Activated CD8-positive, alpha-beta T cell treated with anti-CD3 and anti-CD28 coated beads, Interleukin-2, amount 10 ng/mL, durations not matched to agents 7 days and 5 days (primary cell): ENCODE data around the gene AHNAK. TPM values are rescaled to one million over a fixed set of nuclear protein-coding genes. Genes with fewer than 3 reads are reported as not detected.
"Not testable (repeated sequence)": the region's sequence is repeated elsewhere in the genome, so short reads cannot be mapped to it uniquely, and the experiment has no call there.

Experiments
- ATAC-seq: fragments of 150-1000 bp; cut with Tn5 transposase; one replicate; pipeline ENCODE4 v1.10.0; 2021; ENCODE audit warnings: moderate library complexity
- CTCF ChIA-PET: fragments of 350-600 bp; sonication (Branson Sonifier 250); formaldehyde crosslinking; loops from one replicate; lab custom pipeline; 2021; ENCODE audit warnings: antibody characterized with exemption; lab: Charles Lee
- POLR2A ChIA-PET: fragments of 350-600 bp; sonication (Branson Sonifier 250); formaldehyde crosslinking; loops from one replicate; lab custom pipeline; 2021; ENCODE audit warnings: antibody characterized with exemption; lab: Charles Lee
- DNase-seq: peaks from one replicate; pipeline ENCODE4 v3.0.0-alpha.2; 2020
- H3K27ac Mint-ChIP-seq: one replicate; pipeline ENCODE4 v1.8.0; 2021; ENCODE audit warnings: mild to moderate bottlenecking, mixed read lengths
- H3K27me3 Mint-ChIP-seq: one replicate; pipeline ENCODE4 v1.8.0; 2021; ENCODE audit warnings: low read depth, mixed read lengths
- H3K36me3 Mint-ChIP-seq: one replicate; pipeline ENCODE4 v1.8.0; 2021; ENCODE audit warnings: low read depth, mixed read lengths
- H3K4me1 Mint-ChIP-seq: one replicate; pipeline ENCODE4 v1.8.0; 2021; ENCODE audit warnings: low read depth, mixed read lengths
- H3K4me3 Mint-ChIP-seq: one replicate; pipeline ENCODE4 v1.8.0; 2021; ENCODE audit warnings: mild to moderate bottlenecking, mixed read lengths
- H3K9me3 Mint-ChIP-seq: one replicate; pipeline ENCODE4 v1.8.0; 2022; ENCODE audit warnings: mixed read lengths; ENCODE audit not compliant: insufficient read depth
- total RNA-seq, 2 experiments: library from RNA; stranded (reverse); gene quantifications; one replicate each; pipeline ENCODE4 v1.2.3, GENCODE V29; 2021

AHNAK gene
- total RNA-seq, 2 experiments from 2014 or later: 123 to 129 TPM

DNA sequence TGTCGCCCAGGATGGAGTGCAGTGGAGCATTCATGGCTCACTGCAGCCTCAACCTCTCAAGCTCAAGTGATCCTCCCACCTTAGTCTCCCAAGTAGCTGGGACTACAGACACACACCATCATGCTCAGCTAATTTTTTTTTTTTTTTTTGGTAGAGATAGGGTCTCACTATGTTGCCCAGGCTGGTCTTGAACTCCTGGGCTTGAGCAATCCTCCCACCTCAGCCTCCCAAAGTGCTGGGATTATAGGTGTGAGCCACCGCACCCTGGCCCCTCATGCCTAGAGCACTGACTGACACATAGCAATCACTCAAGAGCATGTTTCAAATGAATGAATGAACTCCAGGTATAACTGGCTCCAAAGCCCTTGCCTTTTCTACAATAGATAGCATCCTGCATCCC is 3.9 kb upstream of the AHNAK start:
- H3K4me3 Mint-ChIP-seq, H3K27ac Mint-ChIP-seq, ATAC-seq, DNase-seq, H3K36me3 Mint-ChIP-seq, H3K9me3 Mint-ChIP-seq: not testable (repeated sequence)
- peaks cover 24% of the 10 kb centered on the region for H3K27me3 Mint-ChIP-seq
- CTCF ChIA-PET: interaction anchor here (2.7 to 11.4 kb wide), 5 partner anchors 8 to 155 kb away, joined by 8 to 266 read pairs (median 23); partner anchors contain the start of gene TUT1
- H3K4me1 Mint-ChIP-seq: peaks cover 65% of the 10 kb centered on the region
- POLR2A ChIA-PET: interaction anchor here (1.5 to 3.6 kb wide), 3 partner anchors 8 to 126 kb away, joined by 5 to 17 read pairs (median 6); partner anchors contain the start of gene EEF1G

DNA sequence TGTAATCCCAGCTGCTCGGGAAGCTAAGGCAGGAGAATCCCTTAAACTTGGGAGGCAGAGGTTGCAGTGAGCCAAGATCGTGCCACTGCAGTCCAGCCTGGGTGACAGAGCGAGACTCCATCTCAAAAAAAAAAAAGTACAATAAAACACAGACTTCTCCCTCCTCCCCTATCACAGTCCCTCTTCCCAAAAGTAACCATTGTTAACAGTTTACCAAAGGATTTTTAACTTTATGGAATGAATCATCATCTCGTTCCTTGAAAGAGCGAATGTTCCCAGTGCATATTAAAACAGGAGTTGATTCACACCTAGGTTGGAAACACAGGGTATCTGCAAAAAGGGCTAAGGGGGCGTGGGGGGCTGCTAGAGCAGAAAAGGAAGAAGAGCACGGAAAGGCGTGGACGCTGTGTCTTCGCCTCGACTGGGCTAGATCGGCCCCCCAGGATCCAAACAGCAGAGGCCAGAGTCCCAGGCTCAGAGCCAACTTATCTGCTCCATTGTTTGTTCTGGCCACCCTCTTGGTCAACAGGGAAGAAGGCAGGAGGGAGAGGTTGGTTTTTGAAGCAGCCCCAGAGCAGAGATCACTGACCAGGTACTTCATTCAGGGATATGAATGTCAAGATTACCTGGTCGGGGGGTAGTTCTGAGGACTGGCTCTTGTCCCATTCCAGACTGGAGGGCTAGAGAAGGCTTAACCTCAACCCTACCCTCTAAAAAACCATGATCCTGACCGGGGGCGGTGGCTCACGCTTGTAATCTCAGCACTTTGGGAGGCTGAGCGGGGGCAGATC is 2.1 kb upstream of the AHNAK start:
- H3K27ac Mint-ChIP-seq: no peak overlapping the region
- ATAC-seq (no peak), DNase-seq (no peak)
- ChIA-PET CTCF (interaction anchor here (0.7 to 11.6 kb wide), 8 partner anchors 9 to 154 kb away, joined by 3 to 249 read pairs (median 4); partner anchors contain the start of genes C11orf98 and CSKMT), POLR2A (interaction anchor here (1.2 kb wide), 1 partner anchor 9 kb away, joined by 4 read pairs; no protein-coding TSS in a partner anchor)
- H3K9me3 Mint-ChIP-seq: no peaks in the 10 kb centered on the region
- peaks cover 63% of the 10 kb centered on the region for H3K4me1 Mint-ChIP-seq
- peaks cover 24% of the 10 kb centered on the region for H3K27me3 Mint-ChIP-seq
- peaks cover 4% of the 10 kb centered on the region for H3K36me3 Mint-ChIP-seq
- no peak overlapping the region for H3K4me3 Mint-ChIP-seq

DNA sequence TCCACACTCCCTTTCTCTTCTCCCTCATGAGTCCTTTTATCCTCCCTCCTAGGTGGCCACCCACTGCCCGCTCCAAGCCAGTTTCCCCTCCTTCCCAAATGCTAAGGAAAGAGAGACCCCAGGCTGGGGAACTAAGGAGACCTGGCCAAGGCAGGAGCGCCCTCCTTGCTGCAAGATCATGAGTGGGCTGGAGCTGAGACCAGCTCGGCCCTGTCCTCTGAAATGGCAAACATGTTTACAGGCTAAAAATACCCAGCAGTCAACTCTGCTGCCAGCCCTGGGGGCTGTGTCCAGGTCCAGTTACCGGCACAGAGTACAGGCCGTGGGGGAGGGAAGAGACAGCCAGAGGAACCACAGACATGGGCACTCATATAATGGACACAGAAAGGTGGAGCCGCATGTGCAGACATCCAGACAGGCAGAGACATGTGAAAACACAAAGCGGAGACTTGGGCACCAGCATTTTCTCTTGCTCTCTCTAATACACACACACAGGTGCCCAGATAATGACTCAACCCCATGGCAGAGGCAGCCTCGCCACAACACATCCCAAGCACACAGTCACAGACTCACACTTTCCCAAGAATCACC is 1.2 kb upstream of the AHNAK start:
- ChIA-PET POLR2A (interaction anchor here (1.2 to 1.5 kb wide), 3 partner anchors 8 to 10 kb away, joined by 4 to 16 read pairs (median 8); no protein-coding TSS in a partner anchor), CTCF (interaction anchor here (0.7 to 11.6 kb wide), 9 partner anchors 8 to 153 kb away, joined by 3 to 249 read pairs (median 4); partner anchors contain the start of genes C11orf98 and CSKMT)
- ATAC-seq: no peak
- peaks cover 24% of the 10 kb centered on the region for H3K27me3 Mint-ChIP-seq
- no peaks in the 10 kb centered on the region for H3K9me3 Mint-ChIP-seq
- H3K4me1 Mint-ChIP-seq: peaks cover 63% of the 10 kb centered on the region
- H3K27ac Mint-ChIP-seq: no peak overlapping the region
- H3K4me3 Mint-ChIP-seq: peak overlapping the region; percentile 74
- peaks cover 8% of the 10 kb centered on the region for H3K36me3 Mint-ChIP-seq
- DNase-seq: no peak

DNA sequence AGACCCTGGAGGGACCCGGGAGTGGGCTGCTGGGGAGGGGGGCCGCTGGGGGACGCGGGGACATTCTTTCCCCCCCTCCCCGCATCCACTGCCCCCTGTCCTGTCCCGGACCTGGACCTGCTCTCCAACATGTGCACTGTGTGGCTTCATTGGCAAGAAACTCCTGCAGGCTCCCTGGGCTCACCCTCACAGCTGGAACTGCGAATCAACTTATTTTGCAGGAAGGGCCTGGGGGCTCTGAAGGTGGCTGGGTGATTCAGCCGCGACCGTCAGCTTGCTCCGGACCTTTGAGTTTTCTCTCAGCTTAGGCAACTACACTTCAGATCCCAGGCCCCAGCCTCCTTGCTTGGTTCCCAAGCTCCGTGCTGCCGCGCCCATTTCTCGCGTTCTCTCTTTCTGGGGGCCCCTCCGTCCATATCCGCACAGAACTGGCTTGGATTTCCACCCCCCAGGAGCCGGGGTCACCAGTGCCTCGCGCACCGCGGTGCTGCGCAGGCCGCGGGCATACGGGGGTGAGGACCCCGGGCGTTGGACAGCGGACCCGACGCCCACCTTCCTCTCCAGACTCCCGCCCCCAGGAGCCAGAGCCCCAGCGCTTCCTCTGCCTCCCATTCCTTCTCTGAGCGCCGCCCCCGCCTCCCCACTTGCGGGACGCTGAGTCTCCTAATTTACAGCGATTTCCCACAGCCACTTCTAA is 471 bp upstream of the AHNAK start:
- no peak for DNase-seq
- ChIA-PET POLR2A (interaction anchor here (1.3 to 1.5 kb wide), 3 partner anchors 8 to 44 kb away, joined by 5 to 16 read pairs (median 8); partner anchors contain the start of gene TUT1), CTCF (interaction anchor here (1.0 to 11.6 kb wide), 5 partner anchors 9 to 152 kb away, joined by 4 to 249 read pairs (median 6); no protein-coding TSS in a partner anchor)
- peak overlapping the region; percentile 74 for H3K4me3 Mint-ChIP-seq
- H3K9me3 Mint-ChIP-seq: no peaks in the 10 kb centered on the region
- H3K27ac Mint-ChIP-seq: peak overlapping the region; percentile 55
- peaks cover 63% of the 10 kb centered on the region for H3K4me1 Mint-ChIP-seq
- H3K36me3 Mint-ChIP-seq: peaks cover 8% of the 10 kb centered on the region
- H3K27me3 Mint-ChIP-seq: peaks cover 24% of the 10 kb centered on the region
- ATAC-seq: peak; percentile 2

DNA sequence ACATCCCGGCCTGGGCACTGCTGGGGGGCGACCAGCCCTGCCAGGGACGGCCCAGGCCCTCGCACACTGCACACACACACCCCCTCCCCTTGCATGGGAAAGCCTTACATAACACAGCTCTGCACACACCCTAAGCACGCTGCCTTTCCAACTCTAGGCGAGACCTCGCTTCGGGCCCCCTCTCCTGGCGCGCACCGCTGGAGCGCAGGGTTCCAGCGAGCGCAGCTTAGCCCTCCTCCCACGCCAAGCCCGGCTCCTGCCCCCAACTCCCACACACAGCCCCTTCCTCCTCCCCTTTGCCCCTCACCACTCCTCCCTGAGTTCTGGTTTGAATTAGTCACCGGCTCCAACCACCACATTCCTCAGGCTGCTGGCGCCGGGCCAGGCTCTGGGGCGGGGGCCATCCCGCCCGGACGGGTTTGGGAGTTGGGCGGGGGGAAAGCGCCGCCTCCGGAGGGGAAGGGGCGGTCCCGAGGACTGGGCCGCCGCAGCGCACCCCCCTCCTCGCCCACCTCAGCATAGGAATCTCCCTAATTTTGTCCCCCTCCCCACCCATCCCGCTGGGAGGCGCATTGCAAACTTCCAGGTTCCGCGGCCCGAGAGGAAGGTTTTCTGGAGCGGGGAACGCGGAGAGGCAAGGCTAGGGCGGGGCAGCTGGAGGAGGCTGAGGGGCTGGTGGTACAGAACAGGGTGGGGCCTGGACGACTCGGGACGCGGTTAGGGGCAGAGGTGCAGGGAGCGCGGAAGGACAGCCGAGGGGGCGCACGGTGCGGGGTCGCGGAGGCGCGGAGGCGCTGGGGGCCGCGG is 966 bp downstream of the AHNAK start:
- ATAC-seq (peak; percentile 27), DNase-seq (peak; percentile 47)
- Mint-ChIP-seq H3K36me3 (peaks cover 6% of the 10 kb centered on the region), H3K4me3 (peak overlapping the region; percentile 90), H3K9me3 (no peaks in the 10 kb centered on the region), H3K27ac (peak overlapping the region; percentile 84), H3K4me1 (peaks cover 63% of the 10 kb centered on the region), H3K27me3 (peaks cover 21% of the 10 kb centered on the region)
- CTCF ChIA-PET: interaction anchor here (1.0 to 11.6 kb wide), 5 partner anchors 11 to 151 kb away, joined by 3 to 266 read pairs (median 69); partner anchors contain the start of gene TUT1
- POLR2A ChIA-PET: interaction anchor here (0.7 to 4.3 kb wide), 5 partner anchors 10 to 296 kb away, joined by 3 to 36 read pairs (median 10); partner anchors contain the start of gene TUT1

DNA sequence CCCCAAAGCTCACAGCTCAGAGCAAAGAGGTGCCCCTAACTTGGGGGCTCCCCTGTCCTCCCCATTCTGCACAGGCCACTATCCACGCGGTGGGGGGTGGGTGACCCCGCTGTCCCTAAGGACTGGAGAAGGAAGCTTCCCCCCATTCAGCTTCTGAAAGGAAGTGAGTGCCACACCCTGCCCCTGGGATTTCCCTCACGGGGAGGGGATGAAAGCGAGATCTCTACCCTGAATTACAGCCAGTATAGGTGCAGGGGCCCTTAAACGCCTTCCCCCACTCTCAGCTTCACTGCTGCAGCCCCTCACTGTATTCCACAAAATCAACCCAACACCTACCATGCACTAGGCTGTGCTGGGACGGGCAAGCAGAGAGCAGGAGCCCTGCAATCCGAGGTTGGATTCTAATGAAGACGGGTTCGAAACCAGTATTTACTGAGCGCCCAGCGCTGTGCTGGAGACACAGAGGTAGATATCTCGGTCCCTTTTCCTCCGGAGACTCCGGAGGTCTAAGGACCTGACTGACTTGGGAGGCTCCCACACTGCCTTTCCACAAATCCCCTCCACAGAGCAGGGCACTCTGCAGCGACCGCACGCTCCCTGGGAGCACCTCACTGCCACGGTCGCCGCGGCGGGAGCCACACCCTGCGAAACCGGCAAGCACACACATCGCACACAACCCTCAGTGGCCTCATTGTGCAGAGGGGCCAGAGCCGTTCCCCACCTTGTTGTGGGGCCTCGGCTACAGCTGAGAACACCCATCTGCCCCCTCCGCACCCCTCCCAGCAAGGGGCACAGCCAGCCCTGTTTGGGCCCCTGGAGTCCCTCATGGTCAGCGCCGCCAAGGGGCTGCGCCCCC is 1.8 kb downstream of the AHNAK start:
- peak; percentile 49 for DNase-seq
- Mint-ChIP-seq H3K27me3 (peaks cover 16% of the 10 kb centered on the region), H3K36me3 (peaks cover 6% of the 10 kb centered on the region), H3K27ac (peak overlapping the region; percentile 78), H3K4me1 (peaks cover 64% of the 10 kb centered on the region), H3K9me3 (no peaks in the 10 kb centered on the region), H3K4me3 (peak overlapping the region; percentile 90)
- ChIA-PET POLR2A (interaction anchor here (0.6 to 4.3 kb wide), 9 partner anchors 11 to 336 kb away, joined by 3 to 36 read pairs (median 8); partner anchors contain the start of genes C11orf98, CSKMT and TUT1), CTCF (interaction anchor here (1.0 to 11.6 kb wide), 10 partner anchors 11 to 155 kb away, joined by 3 to 266 read pairs (median 28); partner anchors contain the start of genes EEF1G and TUT1)
- ATAC-seq: peak; percentile 16

DNA sequence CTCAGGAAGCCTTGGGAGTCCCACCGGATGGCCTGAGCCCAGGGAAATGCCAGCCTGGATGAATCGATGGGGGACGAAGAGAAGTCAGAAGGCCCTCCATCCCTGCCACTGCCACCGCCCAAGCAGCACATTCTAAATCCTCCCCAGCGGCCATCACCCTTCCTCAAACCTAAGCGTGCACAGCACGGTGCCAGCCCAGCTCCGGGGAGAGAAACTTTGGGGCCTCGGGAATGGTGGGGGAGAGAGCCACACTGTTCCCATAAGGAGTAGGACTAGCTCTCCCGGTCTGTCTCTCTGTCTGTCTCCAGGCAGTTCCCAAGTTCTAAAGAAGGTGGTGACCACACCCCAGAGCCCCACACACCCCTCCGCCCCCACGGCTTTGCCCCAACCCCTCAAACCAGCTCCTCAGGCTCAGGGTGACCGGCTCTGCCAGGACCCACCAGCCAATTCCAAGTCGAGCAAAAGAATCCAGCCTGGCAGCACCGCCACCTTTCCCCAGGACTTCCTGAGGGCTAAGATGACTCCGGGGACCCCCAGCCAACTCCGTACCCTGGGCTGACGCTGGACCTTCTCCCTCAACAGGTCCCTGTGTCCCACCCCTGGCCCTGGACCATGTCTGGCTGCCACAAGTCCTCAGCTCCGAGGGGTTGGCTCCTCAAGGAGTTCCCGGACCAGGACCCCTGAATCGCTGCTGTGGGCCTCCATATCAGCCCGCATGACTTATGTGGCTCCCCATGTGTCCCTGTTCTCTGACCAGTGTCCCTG is 2.7 kb downstream of the AHNAK start:
- DNase-seq (no peak), ATAC-seq (no peak)
- peaks cover 6% of the 10 kb centered on the region for H3K36me3 Mint-ChIP-seq
- CTCF ChIA-PET: interaction anchor here (1.0 to 11.6 kb wide), 29 partner anchors 12 to 420 kb away, joined by 3 to 266 read pairs (median 7); partner anchors contain the start of genes B3GAT3, EEF1G, INCENP and SCGB1A1
- peak overlapping the region; percentile 48 for H3K27ac Mint-ChIP-seq
- POLR2A ChIA-PET: interaction anchor here (0.6 to 4.3 kb wide), 14 partner anchors 9 to 571 kb away, joined by 3 to 36 read pairs (median 6); partner anchors contain the start of genes C11orf98, CSKMT and TUT1
- peaks cover 13% of the 10 kb centered on the region for H3K27me3 Mint-ChIP-seq
- H3K4me3 Mint-ChIP-seq: peak overlapping the region; percentile 90
- H3K4me1 Mint-ChIP-seq: peaks cover 71% of the 10 kb centered on the region
- no peaks in the 10 kb centered on the region for H3K9me3 Mint-ChIP-seq

DNA sequence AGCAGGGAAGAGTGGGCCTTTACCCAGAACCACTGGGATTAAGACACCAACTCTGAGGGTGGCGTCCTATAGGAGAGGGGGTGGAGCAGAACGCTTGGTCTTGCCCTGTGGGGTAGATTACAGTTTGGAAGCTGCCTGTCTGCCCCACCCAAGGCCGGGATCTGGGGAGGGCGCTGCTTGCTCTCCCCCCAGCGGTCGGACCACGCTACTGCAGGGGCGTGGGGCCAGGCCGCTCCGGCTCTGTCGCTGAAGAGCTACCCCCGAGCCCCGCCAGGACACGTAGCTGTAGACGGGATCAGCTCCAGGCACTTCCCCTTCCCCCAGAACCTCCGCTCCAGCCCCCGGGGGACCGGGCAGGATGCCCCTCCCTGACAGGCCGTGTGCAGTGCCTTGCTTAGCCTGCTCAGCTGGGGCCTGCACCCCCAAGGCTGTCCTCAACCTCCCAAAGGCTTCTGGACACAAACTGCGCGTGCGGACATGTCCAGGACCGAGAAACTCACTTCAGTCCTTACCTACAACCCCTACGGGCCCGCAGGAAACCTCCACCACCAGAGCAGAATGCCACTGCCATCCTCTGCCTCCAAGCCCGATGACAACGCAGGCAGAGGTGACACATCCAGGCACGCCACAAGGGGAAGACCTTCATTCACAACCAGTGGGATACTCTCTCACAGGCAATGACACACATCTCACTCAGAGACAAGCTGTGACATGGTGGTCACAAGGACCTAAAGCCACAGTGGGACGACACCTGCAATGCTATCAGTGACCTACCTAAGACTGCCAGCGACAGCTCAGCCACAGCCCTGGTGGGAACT is 3.6 kb downstream of the AHNAK start:
- Mint-ChIP-seq H3K4me3 (peak overlapping the region; percentile 90), H3K9me3 (no peaks in the 10 kb centered on the region), H3K4me1 (peaks cover 78% of the 10 kb centered on the region), H3K27me3 (peaks cover 7% of the 10 kb centered on the region), H3K36me3 (peaks cover 6% of the 10 kb centered on the region), H3K27ac (peak overlapping the region; percentile 84)
- ChIA-PET CTCF (interaction anchor here (0.5 to 11.6 kb wide), 54 partner anchors 9 to 419 kb away, joined by 3 to 266 read pairs (median 5); partner anchors contain the start of genes B3GAT3, EEF1G, INCENP and MTA2), POLR2A (interaction anchor here (0.7 to 4.3 kb wide), 11 partner anchors 9 to 570 kb away, joined by 3 to 36 read pairs (median 4); partner anchors contain the start of gene TUT1)
- DNase-seq (peak; percentile 81), ATAC-seq (peak; percentile 36)
